ENCODE results near the gene GNB4.
A peak's percentile ranks its signal among the peaks of the same experiment; 100 is the strongest.

Gene GNB4

GRCh38 chr3:179348325-179349013, 102.8 kb downstream of the GNB4 start:
- DNase-seq (ENCODE audit: low read depth) = no peak

GRCh38 chr3:179347345-179348194, 103.7 kb downstream of the GNB4 start, which contains the start of gene MFN1:
Gene MFN1 (plus strand): TSS chr3:179347709. CDS start chr3:179348852, 1,143 bp downstream.
- peak; percentile 61 for DNase-seq (ENCODE audit: low read depth)
